Measurements from ENCODE around the gene ARHGEF40.

The ARHGEF40 gene

DNA sequence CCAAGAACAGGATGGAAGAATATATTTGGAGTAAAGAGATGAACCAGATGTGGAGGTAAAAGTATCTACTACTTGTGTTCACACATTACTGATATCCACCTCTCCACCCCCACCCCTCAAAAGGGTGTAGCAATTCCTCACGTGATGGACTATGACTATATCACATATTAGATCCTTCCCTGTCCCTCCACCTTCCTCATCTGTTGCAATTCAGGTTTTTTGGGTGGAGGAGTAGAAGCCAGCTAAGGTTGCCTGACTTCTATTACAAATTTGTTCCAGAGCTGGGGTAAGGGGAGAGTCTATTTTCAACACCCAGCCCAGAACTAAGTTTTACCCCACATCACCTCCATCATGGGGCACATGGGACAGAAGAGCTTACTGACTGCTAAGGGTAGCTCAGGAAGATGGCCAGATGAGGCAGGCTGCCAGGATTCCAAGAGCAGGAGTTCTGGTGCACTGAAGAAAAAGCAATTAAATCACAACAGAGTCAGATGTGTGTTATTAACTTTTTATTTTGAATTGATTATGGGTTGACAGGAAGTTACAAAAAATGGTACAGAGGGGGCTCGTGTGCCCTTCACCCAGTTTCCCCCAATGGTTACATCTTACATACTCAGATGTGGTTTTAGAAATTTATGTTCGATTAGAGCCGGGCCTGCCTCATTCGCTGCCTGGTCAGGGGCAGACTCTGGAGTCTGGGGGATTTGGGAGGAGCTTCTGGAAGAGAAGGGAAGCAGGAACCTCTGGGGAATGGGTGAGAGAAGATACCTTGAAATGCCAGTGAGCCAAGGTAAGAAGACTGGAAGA is 37.6 kb upstream of the ARHGEF40 start:
- TF ChIP-seq, protein P1, sequence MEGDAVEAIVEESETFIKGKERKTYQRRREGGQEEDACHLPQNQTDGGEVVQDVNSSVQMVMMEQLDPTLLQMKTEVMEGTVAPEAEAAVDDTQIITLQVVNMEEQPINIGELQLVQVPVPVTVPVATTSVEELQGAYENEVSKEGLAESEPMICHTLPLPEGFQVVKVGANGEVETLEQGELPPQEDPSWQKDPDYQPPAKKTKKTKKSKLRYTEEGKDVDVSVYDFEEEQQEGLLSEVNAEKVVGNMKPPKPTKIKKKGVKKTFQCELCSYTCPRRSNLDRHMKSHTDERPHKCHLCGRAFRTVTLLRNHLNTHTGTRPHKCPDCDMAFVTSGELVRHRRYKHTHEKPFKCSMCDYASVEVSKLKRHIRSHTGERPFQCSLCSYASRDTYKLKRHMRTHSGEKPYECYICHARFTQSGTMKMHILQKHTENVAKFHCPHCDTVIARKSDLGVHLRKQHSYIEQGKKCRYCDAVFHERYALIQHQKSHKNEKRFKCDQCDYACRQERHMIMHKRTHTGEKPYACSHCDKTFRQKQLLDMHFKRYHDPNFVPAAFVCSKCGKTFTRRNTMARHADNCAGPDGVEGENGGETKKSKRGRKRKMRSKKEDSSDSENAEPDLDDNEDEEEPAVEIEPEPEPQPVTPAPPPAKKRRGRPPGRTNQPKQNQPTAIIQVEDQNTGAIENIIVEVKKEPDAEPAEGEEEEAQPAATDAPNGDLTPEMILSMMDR (IDR thresholded peaks at IDR 0.05; ENCODE audit: borderline replicate concordance, control extremely low read depth, extremely low read depth, insufficient read depth, missing control alignments) = no peak
- DNase-seq (ENCODE audit: low spot score) = no peak
- in situ Hi-C loops (cut with MboI; ENCODE audit: low sequenced_read_pairs, unreplicated experiment) = no loop called here

DNA sequence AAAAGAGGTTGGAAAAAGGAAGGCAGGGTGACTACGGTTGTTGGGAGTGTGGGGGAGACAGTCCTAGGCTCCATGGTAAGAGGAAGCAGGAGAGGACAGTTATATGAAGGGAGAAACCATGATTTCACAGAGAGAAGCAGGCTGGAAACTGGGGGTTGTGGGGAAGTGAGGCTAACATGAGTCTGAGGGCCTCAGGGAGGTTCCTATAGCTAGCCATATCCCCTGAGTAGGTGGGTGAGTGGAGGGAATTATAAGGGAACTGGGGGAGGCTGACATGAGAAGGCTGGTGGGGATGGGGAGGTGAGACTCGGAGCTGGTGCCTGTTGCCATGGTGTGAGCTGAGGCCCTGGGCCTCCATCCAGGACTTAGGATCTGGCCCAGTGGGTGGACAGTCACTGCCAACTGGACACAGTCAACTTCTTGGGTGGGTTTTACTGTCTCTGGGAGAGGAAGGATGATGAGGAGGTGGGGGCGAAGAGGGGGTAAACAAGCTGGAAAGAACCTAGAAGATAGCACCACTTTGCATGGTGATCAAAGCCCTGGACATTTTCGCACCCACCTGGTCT is 36.9 kb upstream of the ARHGEF40 start:
- TF ChIP-seq, protein P1 (IDR thresholded peaks at IDR 0.05; ENCODE audit: borderline replicate concordance, control extremely low read depth, extremely low read depth, insufficient read depth, missing control alignments) = no peak
- in situ Hi-C loops (cut with MboI; ENCODE audit: low sequenced_read_pairs, unreplicated experiment) = no loop called here
- no peak for DNase-seq (ENCODE audit: low spot score)

DNA sequence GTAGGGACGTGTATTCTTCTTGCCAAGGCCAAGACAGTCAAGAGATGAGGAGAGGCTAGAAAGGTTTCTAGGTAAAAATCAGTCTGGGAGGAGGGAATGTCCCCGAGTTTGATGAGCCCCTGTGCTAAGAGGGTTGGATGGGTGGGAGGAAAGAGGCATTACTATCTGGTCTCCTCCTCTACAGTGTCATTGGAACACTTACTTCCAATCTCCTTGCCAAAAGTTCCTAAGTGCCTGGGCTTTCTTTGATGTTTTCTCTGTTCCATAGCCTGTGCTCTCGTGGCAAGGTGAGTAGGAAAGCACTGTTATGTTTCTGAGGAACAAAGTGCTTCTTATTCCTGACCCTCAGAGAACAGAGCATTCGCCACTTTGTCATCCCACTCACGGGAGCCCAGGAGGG is 35.4 kb upstream of the ARHGEF40 start, which contains the start of gene RNASE13:
TSS of gene RNASE13 (minus strand) at position 101 of the 400 bp plus-strand sequence. CDS start 519 bp downstream, outside the sequence.
- in situ Hi-C loops (cut with MboI; ENCODE audit: low sequenced_read_pairs, unreplicated experiment) = no loop called here
- TF ChIP-seq, protein P1 (IDR thresholded peaks at IDR 0.05; ENCODE audit: borderline replicate concordance, control extremely low read depth, extremely low read depth, insufficient read depth, missing control alignments) = no peak
- DNase-seq (ENCODE audit: low spot score) = no peak

DNA sequence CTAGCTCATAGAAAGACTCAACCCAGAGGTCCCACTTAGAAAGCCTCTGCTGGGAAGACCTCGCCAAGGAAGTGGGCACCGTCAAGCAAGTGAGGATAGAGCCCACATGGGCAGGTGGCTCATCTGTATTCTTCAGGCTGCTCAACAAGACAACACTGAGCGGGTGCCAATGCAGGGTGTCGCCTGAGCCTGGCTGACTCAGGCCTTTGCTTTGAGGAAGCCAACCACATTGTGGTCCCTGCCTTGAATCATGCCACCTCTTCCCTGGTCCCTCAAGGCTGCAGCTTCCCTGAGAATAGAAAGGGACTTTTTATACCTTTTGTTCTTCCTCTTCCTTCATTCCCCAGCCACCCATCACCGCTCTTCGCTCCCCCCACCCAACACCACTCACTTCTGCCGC is 33.4 kb upstream of the ARHGEF40 start:
- in situ Hi-C loops (cut with MboI; ENCODE audit: low sequenced_read_pairs, unreplicated experiment) = no loop called here
- TF ChIP-seq, protein P1 (IDR thresholded peaks at IDR 0.05; ENCODE audit: borderline replicate concordance, control extremely low read depth, extremely low read depth, insufficient read depth, missing control alignments) = no peak
- DNase-seq (ENCODE audit: low spot score) = no peak

DNA sequence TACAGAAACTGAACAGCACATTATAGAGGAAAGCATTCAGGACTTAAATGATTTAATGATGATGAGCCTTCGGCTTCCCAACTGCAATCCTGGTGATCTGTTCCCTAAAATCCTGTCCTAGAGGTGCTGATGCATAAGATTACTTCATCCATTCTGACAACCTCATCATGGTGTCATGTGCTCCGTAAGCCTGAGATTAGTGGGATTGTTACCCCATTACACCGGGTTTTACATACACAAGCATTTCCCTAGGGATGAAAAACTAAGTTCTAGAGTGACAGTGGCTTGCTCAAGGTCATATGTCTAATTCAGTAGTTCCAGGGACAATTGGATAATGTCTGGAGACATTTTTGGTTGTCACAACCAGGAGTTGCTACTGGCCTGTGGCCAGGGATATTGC is 32.9 kb upstream of the ARHGEF40 start:
- TF ChIP-seq, protein P1 (IDR thresholded peaks at IDR 0.05; ENCODE audit: borderline replicate concordance, control extremely low read depth, extremely low read depth, insufficient read depth, missing control alignments) = no peak
- no peak for DNase-seq (ENCODE audit: low spot score)
- in situ Hi-C loops (cut with MboI; ENCODE audit: low sequenced_read_pairs, unreplicated experiment) = no loop called here

DNA sequence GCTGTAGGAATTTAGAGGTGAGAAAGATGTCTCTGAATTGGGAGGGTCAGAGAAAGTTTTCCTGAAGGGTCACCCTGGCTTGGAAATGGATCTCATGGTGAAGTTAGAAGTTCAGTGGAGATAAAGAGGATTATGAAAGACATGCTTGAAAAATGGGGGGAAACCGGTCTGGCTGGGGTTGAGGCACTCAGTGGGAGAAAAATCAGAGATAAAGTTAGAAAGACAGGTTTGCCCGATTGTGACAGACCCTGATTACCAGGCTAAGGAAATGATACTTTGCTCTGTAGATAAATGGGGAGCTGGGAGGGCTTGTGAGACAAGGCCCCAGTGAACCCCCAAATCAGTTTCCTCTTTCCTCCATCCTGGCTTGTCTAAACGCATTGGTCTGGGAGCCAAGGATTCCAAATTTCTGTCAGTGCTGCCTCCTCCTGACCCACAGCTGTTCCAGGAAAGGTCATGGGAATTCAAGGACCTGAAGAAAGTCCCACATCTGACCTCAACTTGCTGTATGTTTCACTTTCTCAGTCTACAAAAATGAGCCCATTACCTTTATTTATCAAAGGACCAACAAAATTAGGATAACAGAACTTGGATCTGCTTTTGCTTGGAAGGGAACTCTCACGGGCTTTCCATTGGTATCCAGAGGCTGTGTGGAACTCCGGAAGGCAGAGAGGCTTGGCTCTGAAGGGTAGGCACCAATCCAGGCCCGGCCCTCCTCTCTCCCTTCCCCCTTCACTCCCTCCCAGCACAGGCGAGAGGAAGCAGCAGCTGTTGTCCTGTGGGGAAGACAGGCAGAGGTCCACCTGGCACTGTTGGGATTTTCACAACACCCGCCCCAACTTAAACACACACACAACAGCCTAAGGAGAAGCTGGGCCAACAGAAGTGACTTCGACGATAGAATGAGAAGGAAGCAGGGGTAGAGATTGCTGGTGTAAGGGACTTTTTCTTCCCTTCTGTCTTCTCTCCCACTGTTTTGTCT is 31.4 kb upstream of the ARHGEF40 start:
- in situ Hi-C loops (cut with MboI; ENCODE audit: low sequenced_read_pairs, unreplicated experiment) = no loop called here
- TF ChIP-seq, protein P1 (IDR thresholded peaks at IDR 0.05; ENCODE audit: borderline replicate concordance, control extremely low read depth, extremely low read depth, insufficient read depth, missing control alignments) = no peak

More for the DNA sequence above, 31.4 kb upstream of the ARHGEF40 start:
- DNase-seq (ENCODE audit: low spot score) = no peak
